ENCODE data around the gene PTPRC.

GRCh38 chr1:198741744-198742143 lies 102.9 kb downstream of the PTPRC start:
- TF ChIP-seq, protein P1, sequence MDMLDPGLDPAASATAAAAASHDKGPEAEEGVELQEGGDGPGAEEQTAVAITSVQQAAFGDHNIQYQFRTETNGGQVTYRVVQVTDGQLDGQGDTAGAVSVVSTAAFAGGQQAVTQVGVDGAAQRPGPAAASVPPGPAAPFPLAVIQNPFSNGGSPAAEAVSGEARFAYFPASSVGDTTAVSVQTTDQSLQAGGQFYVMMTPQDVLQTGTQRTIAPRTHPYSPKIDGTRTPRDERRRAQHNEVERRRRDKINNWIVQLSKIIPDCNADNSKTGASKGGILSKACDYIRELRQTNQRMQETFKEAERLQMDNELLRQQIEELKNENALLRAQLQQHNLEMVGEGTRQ (IDR thresholded peaks at IDR 0.05) = no peak
- TF ChIP-seq MAFK (IDR thresholded peaks at IDR 0.05; ENCODE audit: partially characterized antibody) = no peak
- no peak for TF ChIP-seq POLR2A (IDR thresholded peaks at IDR 0.05; ENCODE audit: low read length)
- no peak for TF ChIP-seq FOSB (CRISPR knock-in tag; IDR thresholded peaks at IDR 0.05)
- no peak for TF ChIP-seq FOSL2 (IDR thresholded peaks at IDR 0.05)
- no peak for TF ChIP-seq FOSL2 (CRISPR knock-in tag; IDR thresholded peaks at IDR 0.05)
- no peak for TF ChIP-seq HDAC2 (IDR thresholded peaks at IDR 0.05)
- no peak for TF ChIP-seq CTCF (IDR thresholded peaks at IDR 0.05)
